Upper lobe of left lung (tissue), 6 donors: ENCODE measurements around the gene TCHP. TPM values are rescaled to one million over a fixed set of nuclear protein-coding genes. Genes with fewer than 3 reads are reported as not detected.

Experiments
- ATAC-seq, 2 donors: fragments of 200-7000 bp; cut with Tn5 transposase; one replicate each; pipeline ENCODE4 v1.9.1; 2022; ENCODE audit warnings: mild to moderate bottlenecking in 2 of 2, moderate library complexity in 2 of 2; ENCODE audit not compliant: low FRiP score in 2 of 2
- DNase-seq, 2 donors: peaks; one replicate each; pipeline ENCODE4 v3.0.0-alpha.2; 2019 to 2020
- H3K27ac ChIP-seq, 4 donors: fragments of 200-600 bp; sonication (generic); one replicate each; pipeline ENCODE4 v1.5.1; 2016 to 2019
- H3K27me3 ChIP-seq, 4 donors: fragments of 200-600 bp; sonication (generic); one replicate each; pipeline ENCODE4 v1.5.1; 2017 to 2019
- H3K36me3 ChIP-seq, 4 donors: fragments of 200-600 bp; sonication (generic); one replicate each; pipeline ENCODE4 v1.5.1; 2016 to 2019
- H3K4me1 ChIP-seq, 4 donors: fragments of 200-600 bp; sonication (generic); one replicate each; pipeline ENCODE4 v1.5.1; 2018 to 2019
- H3K4me3 ChIP-seq, 4 donors: fragments of 200-600 bp; sonication (generic); one replicate each; pipeline ENCODE4 v1.5.1; 2017 to 2019; ENCODE audit warnings: mild to moderate bottlenecking in 2 of 4, moderate library complexity in 1 of 4
- H3K9me3 ChIP-seq, 4 donors: fragments of 200-600 bp; sonication (generic); one replicate each; pipeline ENCODE4 v1.5.1; 2018 to 2019
- CTCF ChIP-seq, 6 experiments: fragments of 450-650 bp in 4 of 6; fragments of 200-600 bp in 2 of 6; sonication (generic) in 2 of 6; IDR thresholded peaks; one replicate each; pipeline ENCODE4 v1.5.1; 2016 to 2019; ENCODE audit warnings: antibody characterized with exemption in 6 of 6
- EP300 ChIP-seq, 4 donors: sonication (generic); formaldehyde crosslinking; IDR thresholded peaks; one replicate each; pipeline ENCODE4 v1.5.1; 2017; ENCODE audit warnings: antibody characterized with exemption in 4 of 4, control low read depth in 2 of 4
- POLR2A ChIP-seq, 4 donors: fragments of 450-650 bp; IDR thresholded peaks; one replicate each; pipeline ENCODE4 v1.5.1; 2016 to 2017; ENCODE audit warnings: antibody characterized with exemption in 4 of 4, mild to moderate bottlenecking in 2 of 4
- POLR2AphosphoS5 ChIP-seq, 2 donors: sonication (generic); formaldehyde crosslinking; IDR thresholded peaks; one replicate each; pipeline ENCODE4 v1.5.1; 2017; ENCODE audit warnings: antibody characterized with exemption in 2 of 2
- WGBS, 2 donors: methylation state at CpG; one replicate each; pipeline ENCODE4 v1.1.5; 2017 to 2018; 5-methylcytosine and 5-hydroxymethylcytosine counted together
- total RNA-seq, 6 donors: library from RNA; depleted of rRNA in 4 of 6; stranded (reverse); fragments of >200 nt in 4 of 6; gene quantifications; one replicate each; pipeline versions ENCODE4 v1.1.0 to v1.2.1, GENCODE V29; 2016 to 2021
- donor health status: DM: no; HTN: no; CAD: no; lungs with moderate emphysema.
- donor health status: DM: no; HTN: yes; CAD: no; lungs with severe emphysema.

Gene TCHP
- total RNA-seq, 6 donors from 2014 or later: 10.5 to 90.1 (median 29.7) TPM

- Histone ChIP-seq H3K9me3 (no peaks in the 10 kb centered on the region), H3K27me3 (no peaks in the 10 kb centered on the region), H3K4me3 (no peak overlapping the region), H3K27ac (peak overlapping the region in 3 of 4 donors; percentile 3 to 61 (median 37)), H3K4me1 (peaks cover 24 to 70% (median 40%) of the 10 kb centered on the region in 4 donors), H3K36me3 (peaks cover 0 to 9% (median 4%) of the 10 kb centered on the region in 4 donors)
- WGBS, 2 donors: 63 to 75% methylated on average over 6 of the region's 6 CpGs
- TF ChIP-seq POLR2A (IDR thresholded peaks at IDR 0.05): no peak
- DNase-seq (peak; percentile 43 to 85), ATAC-seq (no peak)
These were observed 24.4 kb upstream of the TCHP start for GRCh38 chr12:109875572-109876131.

GRCh38 chr12:109876406-109876805, 23.7 kb upstream of the TCHP start:
- peaks cover 29 to 71% (median 45%) of the 10 kb centered on the region in 4 donors for H3K4me1 ChIP-seq
- peaks cover 0 to 9% (median 4%) of the 10 kb centered on the region in 4 donors for H3K36me3 ChIP-seq
- no peak overlapping the region for H3K4me3 ChIP-seq
- H3K27me3 ChIP-seq: no peaks in the 10 kb centered on the region
- ATAC-seq (no peak), DNase-seq (no peak)
- H3K27ac ChIP-seq: peak overlapping the region in 1 of 4 donors; percentile 1
- TF ChIP-seq EP300 (IDR thresholded peaks at IDR 0.05): no peak
- no peak for TF ChIP-seq POLR2AphosphoS5 (IDR thresholded peaks at IDR 0.05)
- no peak for TF ChIP-seq POLR2A (IDR thresholded peaks at IDR 0.05)
- TF ChIP-seq CTCF (IDR thresholded peaks at IDR 0.05): no peak
- H3K9me3 ChIP-seq: no peaks in the 10 kb centered on the region

GRCh38 chr12:109877504-109878246, 22.4 kb upstream of the TCHP start:
- H3K27ac ChIP-seq: no peak overlapping the region
- H3K4me3 ChIP-seq: no peak overlapping the region
- H3K27me3 ChIP-seq: no peaks in the 10 kb centered on the region
- ATAC-seq: no peak
- no peaks in the 10 kb centered on the region for H3K9me3 ChIP-seq
- peaks cover 29 to 59% (median 41%) of the 10 kb centered on the region in 4 donors for H3K4me1 ChIP-seq
- TF ChIP-seq EP300 (IDR thresholded peaks at IDR 0.05): no peak
- no peak for TF ChIP-seq POLR2AphosphoS5 (IDR thresholded peaks at IDR 0.05)
- no peak for TF ChIP-seq CTCF (IDR thresholded peaks at IDR 0.05)
- no peak for TF ChIP-seq POLR2A (IDR thresholded peaks at IDR 0.05)
- WGBS, 2 donors: 74 to 76% methylated on average over 10 of the region's 10 CpGs
- peaks cover 0 to under 1% (median under 1%) of the 10 kb centered on the region in 4 donors for H3K36me3 ChIP-seq
- DNase-seq: no peak

GRCh38 chr12:109878247-109878625, 21.8 kb upstream of the TCHP start:
- no peak for ATAC-seq
- no peak for TF ChIP-seq CTCF (IDR thresholded peaks at IDR 0.05)
- no peak for TF ChIP-seq POLR2A (IDR thresholded peaks at IDR 0.05)
- Histone ChIP-seq H3K36me3 (no peaks in the 10 kb centered on the region), H3K27me3 (no peaks in the 10 kb centered on the region), H3K9me3 (no peaks in the 10 kb centered on the region), H3K4me3 (no peak overlapping the region), H3K27ac (no peak overlapping the region), H3K4me1 (peaks cover 29 to 59% (median 41%) of the 10 kb centered on the region in 4 donors)
- no peak for DNase-seq
- WGBS, 2 donors: 85 to 88% methylated on average over 3 of the region's 3 CpGs

GRCh38 chr12:109878749-109879148, 21.3 kb upstream of the TCHP start:
- H3K27me3 ChIP-seq: no peaks in the 10 kb centered on the region
- ATAC-seq (no peak), DNase-seq (no peak)
- H3K4me1 ChIP-seq: peaks cover 29 to 59% (median 40%) of the 10 kb centered on the region in 4 donors
- H3K9me3 ChIP-seq: no peaks in the 10 kb centered on the region
- TF ChIP-seq POLR2A (IDR thresholded peaks at IDR 0.05): no peak
- TF ChIP-seq POLR2AphosphoS5 (IDR thresholded peaks at IDR 0.05): no peak
- no peak for TF ChIP-seq EP300 (IDR thresholded peaks at IDR 0.05)
- TF ChIP-seq CTCF (IDR thresholded peaks at IDR 0.05): no peak
- no peaks in the 10 kb centered on the region for H3K36me3 ChIP-seq
- H3K27ac ChIP-seq: peak overlapping the region; percentile 75 to 92 (median 88)
- WGBS, 2 donors: 46 to 69% methylated on average over 7 of the region's 7 CpGs
- H3K4me3 ChIP-seq: peak overlapping the region in 3 of 4 donors; percentile 72 to 95 (median 78)
